HG02870 (cell line): Measurements from ENCODE around the gene PDE4B.
"Not testable (repeated sequence)": the region's sequence is repeated elsewhere in the genome, so short reads cannot be mapped to it uniquely, and the experiment has no call there.

ENCODE experiments used
- ATAC-seq: cut with Tn5 transposase; IDR thresholded peaks from one replicate; pipeline ENCODE4 v1.9.1; 2021; ENCODE audit warnings: mild to moderate bottlenecking, moderate library complexity; ENCODE audit not compliant: unreplicated experiment

Gene PDE4B

DNA sequence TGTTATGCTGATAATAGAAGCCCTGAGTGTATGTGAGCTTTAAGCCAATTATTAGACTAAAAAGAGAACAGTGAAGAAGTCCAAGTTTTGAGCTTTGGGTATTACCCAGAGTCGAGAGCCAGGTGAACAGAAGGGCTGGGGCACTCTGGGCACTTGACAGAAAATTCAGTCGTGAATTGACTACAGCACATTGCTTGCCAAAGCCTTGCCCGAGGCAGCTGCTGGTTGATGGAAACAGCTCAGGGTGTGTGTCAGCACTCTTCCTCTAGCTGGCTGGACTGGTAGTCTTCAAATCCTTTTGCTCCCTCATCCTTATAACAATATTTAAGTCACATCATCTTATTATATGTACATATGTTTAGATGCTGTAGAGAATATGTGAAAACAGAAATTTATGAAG, 21.3 kb downstream of the PDE4B start:
- no peak for ATAC-seq

DNA sequence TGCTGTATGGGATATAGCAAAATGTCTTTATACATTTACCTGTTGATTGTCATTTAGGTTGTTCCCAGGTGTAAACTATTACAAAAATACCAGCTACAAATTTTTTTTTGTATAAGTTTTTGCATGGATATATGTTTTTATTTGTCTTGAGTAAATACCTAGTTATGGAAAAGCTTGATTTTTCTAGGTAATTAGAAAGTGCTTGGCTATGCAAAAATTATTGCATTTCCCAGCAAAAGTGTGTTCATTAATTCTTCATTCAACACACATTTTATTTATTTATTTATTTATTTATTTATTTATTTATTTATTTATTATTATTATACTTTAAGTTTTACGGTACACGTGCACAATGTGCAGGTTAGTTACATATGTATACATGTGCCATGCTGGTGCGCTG, 22.1 kb downstream of the PDE4B start:
- ATAC-seq, result no peak

DNA sequence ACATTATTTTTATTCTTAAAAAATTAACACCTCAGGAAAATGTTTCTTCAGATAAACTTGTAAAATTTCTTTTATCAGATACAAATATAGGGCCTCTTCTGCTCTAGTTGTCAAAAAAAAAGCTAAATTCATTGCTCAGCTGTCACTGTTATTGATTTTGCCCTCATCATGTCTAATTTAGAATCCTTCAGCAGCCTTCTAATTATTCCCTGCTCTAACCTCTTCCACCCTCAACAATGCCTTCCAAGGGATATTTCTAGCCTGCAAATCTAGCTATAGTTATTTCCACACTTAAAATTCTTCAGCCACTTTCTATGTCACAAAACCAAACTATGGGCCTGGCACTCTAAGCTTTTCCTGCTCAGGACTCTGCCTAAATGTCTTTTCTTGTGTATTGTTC, 25.2 kb downstream of the PDE4B start:
- no peak for ATAC-seq

DNA sequence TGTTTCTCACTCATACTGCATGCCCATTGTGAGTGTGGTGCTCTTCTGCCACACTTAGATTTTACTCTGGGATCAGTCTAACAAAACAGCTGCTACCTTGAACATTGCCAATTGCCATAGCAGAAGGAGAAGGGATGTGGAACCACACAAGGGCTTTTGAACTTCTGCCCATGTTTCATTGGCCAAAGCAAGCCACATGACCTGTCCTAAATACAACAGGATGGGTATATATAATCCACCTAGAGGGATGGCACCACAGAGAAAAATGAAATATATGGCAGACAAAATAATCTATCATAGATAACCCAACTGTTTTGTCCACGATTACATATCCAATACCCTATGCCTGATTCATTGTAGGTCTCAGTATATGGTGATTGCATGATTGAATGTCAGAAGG, 26.3 kb downstream of the PDE4B start:
- ATAC-seq, result no peak

DNA sequence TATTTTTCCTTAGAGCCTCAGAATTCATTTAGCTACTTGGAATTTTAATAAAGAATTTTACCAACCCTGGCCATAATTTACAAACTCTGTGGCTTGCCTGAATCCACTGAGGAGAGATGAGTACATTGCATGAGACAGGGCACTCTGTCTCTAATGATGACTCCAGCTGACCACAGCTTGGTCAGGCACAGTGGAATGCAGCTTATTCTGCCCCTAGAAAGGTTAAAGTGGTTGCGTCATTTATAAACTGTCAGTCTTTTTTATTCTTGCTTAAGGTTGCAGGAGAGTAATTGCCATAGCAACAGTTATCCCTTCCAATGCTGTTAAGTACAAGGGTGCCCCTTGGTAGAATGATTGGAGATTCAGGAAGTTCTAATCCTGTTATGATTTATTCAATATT, 28.3 kb downstream of the PDE4B start:
- ATAC-seq, result no peak

DNA sequence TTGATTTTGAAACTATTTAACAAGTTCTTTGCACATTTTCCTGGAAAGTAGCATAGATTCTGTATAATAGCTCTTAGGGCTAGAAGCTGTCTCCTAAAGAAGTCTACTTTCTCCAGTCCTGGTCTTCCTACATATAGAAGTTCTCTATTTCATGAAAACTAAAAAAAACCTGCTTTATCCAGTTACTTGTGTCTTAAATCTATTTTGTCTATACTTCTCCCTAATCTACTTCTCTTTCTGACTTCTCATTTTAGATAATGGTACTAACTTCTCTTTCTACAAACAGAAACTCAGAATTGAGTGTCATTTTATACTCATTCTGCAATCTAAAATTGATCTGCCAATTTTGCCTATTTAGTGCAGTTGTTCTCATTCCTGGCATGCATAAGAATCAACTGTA, 28.7 kb downstream of the PDE4B start:
- ATAC-seq, result no peak

DNA sequence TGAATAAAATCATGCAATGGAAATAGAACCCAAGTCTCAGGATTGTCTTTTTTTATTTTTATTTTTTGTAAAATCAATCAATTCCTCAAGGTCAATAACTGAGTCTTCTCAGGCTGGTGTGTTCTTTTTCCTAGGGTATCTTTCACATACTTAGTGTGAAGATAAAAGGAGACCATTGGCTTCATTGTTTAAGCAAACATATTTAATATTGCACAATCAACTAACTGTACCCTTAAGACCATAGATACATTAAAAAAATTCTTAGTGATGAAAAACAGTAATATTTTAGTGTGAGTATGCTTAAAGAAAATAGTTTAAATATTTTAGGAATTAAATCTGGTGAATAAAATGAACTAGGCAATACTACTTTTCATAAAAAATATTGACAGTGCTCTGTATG, 31.4 kb downstream of the PDE4B start:
- no peak for ATAC-seq

DNA sequence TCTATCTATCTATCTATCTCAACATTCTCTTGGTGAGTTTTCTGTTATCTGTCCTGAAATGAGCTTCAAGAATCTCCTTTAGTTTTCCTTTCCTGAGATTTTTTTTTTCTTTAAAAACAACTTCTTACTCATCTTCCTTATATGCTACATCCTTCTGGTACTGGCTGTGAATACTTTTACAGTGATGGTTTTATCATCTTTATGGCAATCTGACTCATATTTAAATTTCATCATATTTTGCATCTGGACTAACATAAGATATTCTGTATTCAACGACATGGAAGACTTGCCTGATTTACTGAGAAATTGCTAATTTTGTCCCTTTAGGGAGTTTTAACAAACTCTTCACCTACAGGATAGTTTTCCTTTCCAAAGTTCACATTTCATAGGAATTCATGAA, 33.0 kb downstream of the PDE4B start:
- ATAC-seq, result no peak

DNA sequence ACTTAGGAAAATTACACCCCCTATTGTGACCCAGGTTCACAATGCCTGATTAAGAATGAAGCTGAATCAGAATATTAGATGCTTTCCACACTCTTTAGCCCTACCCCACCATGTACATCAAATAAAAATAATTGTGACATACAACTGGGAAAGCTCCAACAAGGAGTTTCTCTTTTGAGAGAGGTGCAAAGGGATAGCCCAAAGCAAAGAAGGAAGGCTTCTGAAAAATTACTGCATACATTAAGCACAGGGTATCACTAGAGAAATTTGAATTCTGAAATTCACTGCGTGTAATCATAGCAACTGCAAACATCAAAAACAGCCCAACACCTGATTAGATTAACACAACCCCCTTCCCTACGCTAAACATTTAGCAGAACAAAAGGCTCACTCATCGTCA, 34.1 kb downstream of the PDE4B start:
- no peak for ATAC-seq

DNA sequence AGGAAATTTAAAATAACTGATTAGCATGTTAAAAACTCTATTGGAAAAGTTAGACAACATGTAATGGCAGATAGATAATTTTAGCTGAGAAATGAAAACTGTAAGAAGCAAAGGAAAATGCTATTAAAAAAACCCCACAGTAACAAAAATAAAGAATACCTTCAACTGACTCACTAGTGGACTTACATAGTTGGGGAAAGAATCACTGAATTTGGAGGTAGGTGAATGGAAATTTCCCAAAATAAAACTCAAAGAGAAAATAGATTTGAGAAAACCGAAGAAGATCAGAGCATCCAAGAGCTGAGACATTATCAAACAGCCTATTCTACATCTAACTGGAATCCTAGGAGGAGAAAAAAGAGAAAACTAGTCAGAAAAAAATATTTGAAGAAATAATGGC, 34.7 kb downstream of the PDE4B start:
- no peak for ATAC-seq

DNA sequence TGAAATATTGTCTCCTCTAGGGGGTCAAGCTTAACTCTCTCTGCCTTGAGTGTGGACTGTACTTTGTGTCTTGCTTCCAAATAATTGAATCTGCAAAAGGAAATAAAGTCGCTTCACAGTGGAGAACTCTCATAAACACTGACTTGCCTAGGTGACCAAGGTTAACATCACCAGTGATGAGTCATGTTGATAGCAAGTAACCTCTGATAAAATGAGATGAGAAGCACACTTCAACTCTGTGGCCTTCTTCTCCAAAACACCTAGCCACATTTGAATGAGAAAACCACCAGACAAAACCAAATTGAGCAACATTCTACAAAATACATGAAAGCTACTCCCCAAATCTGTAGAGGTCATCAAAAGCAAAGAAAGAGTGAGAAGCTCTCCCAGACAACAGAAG, 37.6 kb downstream of the PDE4B start:
- ATAC-seq, result no peak

DNA sequence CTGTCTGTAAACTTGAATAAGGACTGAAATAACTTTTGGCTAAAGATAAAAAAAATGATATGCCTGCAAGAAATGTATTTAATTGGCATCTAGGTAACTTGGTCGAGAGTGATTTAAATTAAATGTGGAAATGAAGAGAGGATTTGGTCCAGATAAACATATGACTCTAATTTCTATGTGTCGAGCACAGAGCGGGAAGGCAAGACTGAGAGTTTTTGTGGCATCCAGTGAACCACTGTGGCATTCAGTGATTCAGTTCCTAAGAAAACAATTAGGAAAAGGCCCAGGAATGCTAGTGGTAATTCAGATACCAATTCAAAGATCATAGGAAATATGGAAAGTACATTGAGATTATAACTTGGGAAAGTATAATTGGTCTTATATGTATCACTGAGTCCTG, 39.6 kb downstream of the PDE4B start:
- ATAC-seq, result no peak

DNA sequence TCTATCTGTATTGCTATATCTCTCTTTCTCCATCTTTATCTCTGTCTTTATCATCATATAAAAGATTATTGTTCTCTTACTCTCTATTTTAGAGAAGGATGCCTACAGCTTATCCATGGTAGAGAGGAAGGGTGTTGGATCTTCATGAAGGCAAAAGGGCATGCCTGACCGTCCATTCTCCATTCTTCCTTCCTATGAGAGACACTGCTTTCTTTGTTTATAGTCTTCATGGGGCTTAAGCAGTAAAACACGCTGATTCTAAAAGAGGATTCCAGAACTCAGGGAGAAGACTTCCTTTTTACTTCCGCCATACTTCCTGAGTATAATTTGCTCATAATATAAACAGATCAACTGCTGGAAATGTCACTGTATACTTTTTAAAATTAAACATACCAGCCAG, 44.0 kb downstream of the PDE4B start:
- no peak for ATAC-seq

DNA sequence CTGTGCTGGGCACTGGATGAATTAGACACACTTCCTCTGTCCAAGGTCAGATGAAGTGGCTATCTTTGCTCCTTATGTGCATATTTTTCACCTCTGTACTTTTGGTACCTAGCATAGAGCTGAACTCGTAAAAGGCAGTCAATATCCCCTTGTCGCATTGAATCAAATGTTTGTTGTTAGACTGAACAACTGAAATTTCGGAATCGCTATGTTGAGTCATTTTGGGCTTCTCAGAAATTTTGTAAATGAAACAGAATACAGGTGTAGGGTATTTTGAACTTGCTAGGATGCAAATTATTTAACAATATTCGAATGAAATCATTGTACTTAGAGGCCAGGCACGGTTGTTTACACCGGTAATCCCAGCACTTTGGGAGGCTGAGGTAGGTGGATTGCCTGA, 48.0 kb downstream of the PDE4B start:
- no peak for ATAC-seq

DNA sequence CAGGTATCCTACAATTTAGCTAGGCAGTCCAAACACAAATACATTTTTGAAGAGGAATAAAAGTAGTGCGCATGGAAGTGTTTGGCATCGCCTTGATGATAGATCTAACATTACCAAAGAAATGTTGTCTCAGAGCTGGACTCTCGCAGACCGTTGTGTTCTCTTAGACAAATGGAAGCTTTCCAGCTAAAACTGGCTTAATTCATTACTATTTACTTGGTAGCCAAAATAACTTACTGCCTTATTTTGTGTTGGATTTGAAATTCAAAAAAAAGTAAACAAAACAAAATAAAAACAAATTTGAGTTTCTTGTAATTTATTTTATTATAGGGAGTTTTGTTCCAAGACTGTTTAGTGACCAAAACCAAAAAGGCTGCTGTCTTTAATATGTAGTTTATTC, 51.6 kb downstream of the PDE4B start:
- ATAC-seq, result no peak

DNA sequence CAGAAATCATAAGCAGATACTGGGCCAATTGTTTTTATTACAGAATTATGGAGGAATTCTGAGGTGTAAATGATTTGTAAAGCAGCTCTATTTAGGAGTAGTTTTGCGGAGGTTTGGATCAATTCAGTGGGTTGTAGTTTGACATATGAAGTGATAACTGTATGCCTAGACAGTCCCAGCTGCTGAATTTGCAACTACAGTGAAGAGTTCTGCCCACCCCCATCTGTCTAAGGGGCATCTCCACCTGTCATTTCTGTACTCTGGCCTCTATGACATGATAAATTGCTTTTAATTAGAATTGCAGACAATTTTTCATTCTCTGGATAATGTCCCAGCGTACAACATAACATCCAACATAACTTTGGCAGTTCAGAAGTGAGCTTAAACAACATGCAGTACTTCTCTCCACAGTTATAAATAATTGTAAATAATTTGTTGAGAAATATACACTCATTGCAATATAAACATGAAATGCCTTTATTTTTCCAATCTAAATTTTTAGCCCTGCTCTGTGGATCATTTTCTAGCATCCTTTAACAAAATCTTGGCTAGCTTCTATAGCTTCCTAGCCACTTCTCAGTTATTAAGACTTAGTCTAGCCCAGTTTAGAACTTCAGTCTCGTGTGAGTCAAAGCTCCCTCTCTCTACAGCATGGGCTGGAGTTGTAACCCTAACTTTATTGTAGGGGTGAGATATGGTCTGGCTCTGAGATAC, 52.3 kb downstream of the PDE4B start:
- ATAC-seq, result no peak

DNA sequence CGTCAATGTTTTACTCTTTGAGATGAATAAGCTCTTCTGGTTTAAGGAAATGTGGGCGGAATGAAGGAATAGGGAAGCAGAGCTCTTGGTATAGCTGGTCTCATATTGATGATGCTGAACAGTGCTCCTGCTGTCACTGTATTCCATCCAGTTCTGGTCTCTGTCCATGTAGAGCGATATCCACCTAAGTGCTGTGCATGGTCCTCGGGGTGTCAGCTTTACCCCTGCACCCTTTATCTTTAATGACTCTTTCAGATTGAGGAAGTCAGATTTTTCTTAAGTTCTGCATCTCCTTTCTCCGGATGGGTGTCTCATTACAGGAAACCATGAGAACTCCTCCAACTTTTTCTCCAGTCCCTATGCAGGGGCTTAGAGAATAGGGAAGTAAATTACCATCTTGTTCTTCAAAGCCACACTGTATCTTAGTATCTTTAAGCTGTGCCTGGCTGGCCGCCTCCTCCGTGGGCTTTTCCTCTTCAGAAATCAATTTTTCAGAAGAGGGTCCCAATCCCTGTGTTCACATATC, 52.9 kb downstream of the PDE4B start:
- no peak for ATAC-seq

DNA sequence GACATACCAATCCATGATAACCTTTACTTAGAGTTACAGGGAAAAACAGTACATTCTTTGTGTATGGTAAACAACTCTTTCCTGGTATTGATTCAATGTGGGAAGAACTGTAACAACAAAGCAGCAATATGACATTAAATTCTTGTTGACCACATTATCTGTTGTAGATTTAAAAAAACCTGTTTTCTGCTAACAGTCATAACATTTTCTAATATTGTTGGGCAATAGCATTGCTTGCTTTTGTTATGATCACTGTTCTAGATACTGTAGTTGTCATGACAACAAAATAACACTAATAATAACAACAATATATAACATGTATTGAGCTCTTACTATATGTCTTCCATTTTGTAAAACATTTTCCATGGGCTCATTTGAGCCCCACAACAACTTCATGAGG, 54.2 kb downstream of the PDE4B start:
- ATAC-seq, result no peak

DNA sequence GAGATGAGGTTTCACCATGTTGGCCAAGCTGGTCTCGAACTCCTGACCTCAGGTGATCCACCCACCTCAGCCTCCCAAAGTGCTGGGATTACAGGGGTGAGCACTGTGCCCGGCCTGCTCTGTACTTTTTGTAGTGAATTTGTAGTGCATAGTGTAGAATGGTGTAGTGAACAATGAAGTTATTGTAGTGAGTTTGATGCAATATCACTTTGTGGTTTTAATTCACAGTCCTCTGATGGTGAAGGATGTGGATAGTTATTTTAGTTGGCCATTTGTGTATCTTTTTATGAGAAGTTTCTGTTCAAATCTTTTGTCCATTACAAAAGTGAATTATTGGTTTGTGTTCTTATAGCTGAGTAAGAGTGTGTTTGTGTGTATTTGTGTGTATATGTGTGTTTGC, 57.6 kb downstream of the PDE4B start:
- ATAC-seq, result no peak

DNA sequence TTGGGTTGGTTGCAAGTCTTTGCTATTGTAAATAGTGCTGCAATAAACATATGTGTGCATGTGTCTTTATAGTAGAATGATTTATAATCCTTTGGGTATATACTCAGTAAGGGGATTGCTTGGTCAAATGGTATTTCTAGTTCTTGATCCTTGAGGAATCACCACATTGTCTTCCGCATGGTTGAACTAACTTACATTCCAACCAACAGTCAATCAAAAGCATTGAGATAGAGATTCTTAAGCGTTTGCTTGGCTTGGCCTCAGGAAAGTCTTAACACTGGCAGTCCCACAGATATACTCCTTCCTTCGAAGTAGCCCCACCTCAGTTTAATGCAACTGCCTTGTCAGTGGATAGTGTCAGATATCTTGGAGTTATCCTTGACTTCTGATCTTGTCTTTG, 63.9 kb downstream of the PDE4B start:
- ATAC-seq, result not testable (repeated sequence)

DNA sequence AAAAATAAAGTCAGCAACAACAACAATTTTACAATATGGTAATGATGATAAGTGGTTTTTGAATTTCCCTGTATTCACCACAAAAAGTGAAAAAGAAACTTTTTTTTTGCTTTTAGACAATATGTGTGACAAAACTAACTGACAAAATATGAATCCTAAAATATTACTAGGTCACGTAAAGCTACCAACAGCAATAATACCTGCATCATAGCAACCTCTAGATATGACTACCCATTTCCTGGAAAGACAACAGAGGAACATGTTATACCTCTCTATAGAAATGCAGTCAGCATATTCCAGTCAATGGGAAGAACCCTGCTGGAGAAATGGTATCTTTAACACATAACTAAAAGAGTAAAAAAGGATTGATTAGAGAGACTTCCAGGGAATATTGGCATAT, 73.7 kb downstream of the PDE4B start:
- ATAC-seq, result peak; percentile 85

DNA sequence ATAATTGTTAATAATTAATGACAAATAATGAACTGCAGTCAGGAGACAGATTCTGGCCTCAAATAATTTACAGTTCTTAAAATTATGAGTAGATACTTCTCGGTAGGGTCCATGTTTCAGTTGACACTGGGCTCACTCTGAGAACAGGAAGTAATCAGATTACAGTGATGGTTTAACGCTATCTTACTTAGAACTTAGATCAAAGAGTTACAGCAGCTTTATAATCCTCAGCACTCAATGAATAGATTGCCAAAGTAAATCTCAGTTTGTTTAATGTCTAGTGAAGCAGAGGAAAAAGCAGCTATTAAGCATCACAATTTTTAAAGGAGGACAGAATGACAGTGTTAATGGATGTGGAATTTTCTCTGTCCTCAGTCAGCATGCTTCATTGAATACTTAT, 79.6 kb downstream of the PDE4B start:
- ATAC-seq, result no peak

DNA sequence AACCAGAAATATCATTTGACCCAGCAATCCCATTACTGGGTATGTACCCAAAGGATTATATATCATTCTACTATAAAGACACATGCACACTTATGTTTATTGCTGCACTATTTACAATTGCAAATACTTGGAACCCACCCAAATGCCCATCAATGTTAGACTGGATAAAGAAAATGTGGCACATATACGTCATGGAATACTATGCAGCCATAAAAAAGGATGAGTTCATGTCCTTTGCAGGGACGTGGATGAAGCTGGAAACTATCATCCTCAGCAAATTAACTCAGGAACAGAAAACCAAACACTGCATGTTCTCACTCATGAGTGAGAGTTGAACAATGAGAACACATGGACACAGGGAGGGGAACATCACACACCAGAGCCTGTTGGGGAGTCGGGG, 85.6 kb downstream of the PDE4B start:
- not testable (repeated sequence) for ATAC-seq
